HG02943 (cell line): ENCODE measurements around the gene GAREM2.
"Not testable (repeated sequence)": the region's sequence is repeated elsewhere in the genome, so short reads cannot be mapped to it uniquely, and the experiment has no call there.

ENCODE experiments used
- ATAC-seq: cut with Tn5 transposase; IDR thresholded peaks from one replicate; pipeline ENCODE4 v1.9.1; 2021; ENCODE audit warnings: mild to moderate bottlenecking, low read depth, moderate library complexity; ENCODE audit not compliant: unreplicated experiment

The GAREM2 gene

DNA sequence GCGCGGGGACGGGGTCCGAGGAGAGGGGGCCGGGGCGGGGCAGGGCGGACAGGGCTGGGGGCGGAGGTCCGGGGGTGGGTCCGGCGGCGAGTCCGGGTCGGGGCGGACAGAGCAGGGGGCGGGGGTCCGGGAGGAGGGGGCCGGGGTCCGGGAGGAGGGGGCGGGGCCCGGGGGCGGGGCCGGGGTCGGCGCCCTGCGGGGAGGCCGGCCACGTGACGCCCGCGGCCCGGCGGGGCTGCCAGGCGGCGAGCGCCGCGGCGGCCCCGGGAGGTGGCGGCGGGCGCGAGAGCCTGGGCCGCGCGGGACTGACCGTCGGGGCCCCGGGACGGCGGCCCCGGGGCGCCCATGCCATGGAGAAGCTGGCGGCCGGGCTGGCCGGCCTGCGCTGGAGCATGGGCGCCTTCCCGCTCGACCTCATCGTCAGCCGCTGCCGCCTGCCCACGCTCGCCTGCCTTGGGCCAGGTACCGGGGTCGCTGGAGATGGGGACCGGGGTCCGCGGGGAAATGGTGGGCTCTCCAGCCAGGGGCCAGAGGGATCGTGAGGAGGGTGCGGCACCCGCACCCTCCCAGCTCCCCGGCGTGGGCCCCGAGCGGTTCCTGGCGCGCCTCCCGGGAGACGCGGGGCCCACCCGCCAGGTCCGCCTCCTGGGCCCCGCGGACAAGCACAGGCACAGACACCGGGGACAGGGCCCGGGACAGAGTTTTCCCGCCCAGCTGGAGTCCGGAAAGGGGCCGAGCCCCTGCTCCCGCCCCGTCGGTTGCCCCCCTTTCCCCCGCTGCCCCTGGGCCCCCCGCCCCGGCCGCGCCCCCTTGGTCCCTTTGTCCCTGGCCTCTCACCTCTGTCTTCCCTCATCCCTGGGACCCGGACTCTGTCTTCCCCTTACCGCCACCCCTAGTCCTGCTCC, at the start of gene GAREM2:
Gene GAREM2 (plus strand): TSS at position 218 of the 905 bp plus-strand sequence. CDS start 133 bp downstream, at position 351.
- no peak for ATAC-seq

DNA sequence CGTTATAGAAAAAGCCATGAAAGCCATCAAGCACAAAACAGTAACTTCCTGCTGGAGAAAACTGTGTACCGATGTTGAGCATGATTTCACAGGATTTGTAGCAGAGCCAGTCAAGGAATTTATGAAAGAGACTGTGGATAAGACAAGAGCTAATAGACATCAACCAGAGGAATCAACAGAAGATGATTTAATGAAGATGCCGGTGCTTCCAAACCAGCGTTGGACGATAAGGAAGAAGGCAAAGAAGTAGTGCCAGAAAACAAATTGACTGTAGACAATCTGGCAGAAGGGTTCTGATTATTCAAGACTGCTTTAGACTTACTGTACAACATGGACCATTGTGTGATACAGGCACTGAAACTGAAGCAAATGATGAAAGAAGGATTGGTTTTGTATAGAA, 49.5 kb upstream of the GAREM2 start:
- ATAC-seq: no peak

DNA sequence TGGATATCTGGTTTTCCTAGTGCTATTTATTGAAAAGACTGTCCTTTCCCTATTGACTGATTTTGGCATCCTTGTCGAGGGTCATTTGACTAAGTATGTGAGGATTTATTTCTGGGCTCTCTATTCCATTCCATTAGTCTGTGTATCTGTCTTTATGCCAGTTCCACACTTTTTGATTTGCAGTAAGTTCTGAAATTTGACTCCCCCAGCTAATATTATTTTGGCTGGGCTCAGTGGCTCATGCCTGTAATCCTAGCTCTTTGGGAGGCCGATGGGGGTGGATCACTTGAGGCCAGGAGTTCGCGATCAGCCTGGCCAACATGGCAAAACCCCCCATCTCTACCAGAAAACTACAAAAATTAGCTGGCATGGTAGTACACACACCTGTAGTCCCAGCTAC, 46.8 kb upstream of the GAREM2 start:
- ATAC-seq: no peak

DNA sequence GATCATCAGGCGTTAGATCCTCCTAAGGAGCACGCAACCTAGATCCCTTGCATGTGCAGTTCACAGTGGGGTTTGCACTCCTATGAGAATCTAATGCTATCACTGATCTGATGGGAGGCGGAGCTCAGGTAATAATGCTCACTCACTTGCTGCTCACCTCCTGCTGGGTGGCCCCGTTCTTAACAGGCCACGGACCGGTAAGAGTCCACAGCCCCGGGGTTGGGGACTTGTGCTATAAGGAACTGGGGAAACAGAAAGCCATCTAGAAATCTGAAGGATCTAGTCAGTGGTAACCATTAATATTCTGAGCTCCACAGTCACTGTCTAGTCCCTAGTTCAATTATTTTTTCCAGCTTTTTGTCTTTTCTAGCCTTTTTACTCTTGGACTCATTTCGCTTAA, 44.7 kb upstream of the GAREM2 start:
- ATAC-seq: no peak

DNA sequence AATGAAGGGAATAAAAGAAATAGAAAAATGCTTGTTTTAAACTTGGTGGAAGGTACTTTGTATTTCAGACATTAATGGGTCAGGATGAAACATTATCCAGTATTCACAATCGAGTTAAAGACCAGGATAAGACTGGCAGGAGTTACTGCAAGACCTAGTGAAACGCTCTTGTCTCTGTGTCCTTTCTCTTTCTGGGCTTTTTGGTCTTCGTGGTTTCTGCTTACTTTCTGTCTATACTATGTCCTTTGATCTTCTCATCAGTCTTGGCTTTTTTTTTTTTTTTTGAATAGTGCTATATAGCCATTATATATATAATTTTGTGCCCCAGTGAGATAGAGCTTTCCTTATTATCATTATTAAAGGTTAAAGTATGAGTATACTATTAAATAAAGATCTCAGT, 42.1 kb upstream of the GAREM2 start:
- no peak for ATAC-seq

DNA sequence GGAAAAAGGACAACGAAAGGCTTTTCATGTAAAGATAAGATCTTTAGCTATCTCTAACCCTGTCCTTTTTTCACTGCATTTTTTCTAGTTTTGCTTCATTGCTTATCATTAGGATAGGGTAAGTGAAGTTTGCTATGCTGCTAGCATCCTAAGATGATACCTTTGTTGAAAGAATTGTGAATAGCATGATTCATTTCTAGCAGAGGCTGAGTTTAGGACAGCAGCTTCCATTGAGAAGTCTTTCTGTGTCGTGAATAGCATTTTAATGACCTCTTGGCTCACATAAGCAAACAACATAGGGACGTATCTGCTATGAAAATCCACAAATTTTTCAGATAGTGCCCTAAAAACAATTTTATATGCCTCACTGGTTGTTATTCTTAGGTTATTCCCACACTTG, 36.4 kb upstream of the GAREM2 start:
- no peak for ATAC-seq

DNA sequence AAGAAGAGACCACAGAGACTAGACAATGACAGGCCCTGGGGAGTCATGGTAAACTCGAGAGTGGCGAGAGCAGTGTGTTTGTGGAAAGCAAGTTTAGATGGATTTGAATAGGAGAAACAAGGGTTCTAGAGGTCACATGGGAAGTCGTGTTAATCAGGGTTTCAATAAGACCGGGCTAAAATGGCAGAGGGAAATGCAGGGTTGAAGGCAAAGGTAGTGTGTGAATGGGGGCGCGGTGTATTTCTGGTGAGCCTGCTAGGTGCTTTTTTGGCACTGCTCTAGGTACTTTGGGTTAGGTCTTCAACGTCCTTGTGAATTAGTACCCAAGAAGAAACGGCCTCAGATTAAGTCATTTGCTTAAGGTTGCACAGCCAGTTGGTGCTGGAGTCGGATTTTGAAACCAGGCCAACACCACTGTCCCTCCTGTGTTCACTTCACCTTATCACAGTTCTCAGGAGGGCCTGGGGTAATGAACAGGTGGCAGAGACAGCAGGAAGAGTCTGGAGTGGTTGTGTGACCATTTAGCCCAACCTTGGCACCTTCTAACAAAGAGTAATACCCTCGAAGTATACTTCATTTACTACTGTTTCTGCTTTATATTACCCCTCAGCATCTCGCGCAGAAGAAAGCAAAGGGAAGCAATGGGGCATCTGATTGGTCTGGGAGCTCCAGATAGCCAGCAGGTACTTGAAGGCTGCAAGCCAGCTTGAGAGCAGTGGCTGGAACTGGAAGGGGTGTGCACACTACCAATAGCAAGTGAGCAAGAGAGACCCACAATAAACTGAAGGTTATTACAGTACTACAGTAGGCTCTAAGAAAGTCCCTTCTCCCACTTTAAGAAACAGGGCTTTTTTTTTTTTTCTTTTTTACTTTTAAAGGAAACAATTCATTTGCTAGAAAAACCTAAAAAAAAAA, 33.4 kb upstream of the GAREM2 start:
- ATAC-seq: no peak

DNA sequence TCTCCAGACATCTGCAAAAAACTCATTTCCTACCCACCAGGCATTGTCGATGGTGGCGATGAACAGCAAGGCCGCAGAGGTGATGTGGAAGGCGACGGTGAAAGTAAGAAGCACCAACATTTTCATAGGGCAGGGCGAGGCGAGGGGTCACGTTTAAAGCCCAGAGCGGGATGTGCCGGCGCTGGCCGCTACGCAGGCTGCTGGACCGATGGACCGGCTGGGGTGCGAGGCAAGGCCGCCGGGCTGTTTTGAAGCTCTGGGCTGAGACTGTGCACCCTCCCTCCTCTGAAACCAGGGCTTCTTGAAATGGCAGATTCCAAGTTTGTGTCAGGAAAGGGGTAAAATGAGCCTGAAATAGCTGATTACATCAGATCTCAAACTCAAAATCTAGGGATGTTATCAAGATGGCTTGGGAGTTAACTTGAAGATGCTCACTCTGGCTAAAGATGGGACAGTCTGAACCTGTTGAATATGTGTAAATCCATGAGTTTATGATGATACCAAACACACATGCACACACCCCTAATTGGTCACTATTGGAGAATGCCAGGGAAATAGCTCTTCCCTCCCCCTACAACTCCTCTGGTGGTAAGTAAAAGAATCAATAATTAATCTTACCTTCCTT, 31.6 kb upstream of the GAREM2 start:
- no peak for ATAC-seq

DNA sequence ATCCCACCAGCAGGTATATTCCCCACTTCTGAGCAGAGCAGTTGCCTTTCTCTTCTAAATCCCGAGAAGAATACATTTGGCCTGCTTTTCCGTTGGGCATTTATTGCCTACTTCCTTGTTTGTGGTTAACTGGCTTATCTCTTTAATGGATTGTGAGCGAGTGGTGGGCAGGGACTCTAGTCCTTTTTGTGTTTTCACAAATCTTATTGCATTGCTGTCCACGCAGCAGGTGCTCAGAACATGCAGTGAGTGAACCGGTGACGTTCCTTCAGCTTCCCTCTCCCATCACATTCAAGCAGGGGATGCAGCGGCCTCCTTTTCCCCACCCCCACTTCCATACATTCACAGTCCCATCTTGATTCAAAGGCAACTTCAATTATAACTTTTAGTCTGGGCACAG, 28.9 kb upstream of the GAREM2 start:
- ATAC-seq: no peak

DNA sequence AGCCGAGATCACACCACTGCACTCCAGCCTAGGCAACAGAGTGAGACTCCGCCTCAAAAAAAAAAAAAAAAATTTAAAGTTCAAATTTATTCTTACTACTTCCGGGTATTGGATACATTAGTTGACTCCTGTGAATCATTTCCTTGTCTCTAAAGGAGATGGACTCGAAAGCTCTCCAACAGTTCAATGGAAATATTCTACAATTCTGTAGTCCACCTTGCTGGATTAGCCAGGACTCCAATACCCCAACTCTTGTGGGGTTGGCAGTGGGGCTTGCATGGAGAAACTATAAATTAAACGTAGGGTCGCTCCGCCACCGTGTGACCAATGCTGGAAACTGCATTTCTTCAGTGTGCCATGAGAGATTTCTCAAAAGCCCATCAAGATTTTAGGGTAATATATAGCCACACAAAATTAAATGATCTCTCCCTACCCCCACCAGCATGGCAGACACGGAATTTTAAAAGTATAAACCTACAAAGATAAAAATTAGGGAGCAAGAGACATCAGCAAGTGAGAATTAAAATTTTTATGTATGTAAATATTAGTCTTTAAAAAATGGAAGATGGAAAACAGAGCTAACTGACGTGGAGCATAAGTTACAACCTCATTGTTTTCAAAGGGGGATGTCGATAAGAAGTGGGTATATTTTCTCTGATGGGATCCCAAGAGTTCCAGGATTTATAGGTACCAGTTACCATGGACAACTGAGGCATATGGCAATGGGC, 27.8 kb upstream of the GAREM2 start:
- ATAC-seq: no peak

DNA sequence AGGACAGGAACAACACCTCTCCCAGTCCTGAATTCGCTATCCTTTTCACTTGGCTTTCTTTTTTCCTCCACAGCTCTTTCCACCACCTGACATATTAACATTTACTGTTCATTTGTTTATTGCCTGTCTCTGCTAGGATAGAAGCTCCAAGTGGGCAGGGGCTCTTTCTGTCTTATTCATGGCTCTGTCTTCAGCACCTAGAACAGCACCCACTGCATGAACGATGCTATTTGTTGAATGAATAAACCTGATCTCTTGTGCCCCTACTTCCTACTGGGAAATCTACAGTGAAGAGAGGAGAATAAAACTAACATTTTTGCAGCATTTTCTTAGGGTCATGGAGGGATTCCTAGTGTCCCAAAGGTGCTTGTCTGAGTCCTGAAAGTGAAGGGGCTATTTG, 24.4 kb upstream of the GAREM2 start:
- no peak for ATAC-seq

DNA sequence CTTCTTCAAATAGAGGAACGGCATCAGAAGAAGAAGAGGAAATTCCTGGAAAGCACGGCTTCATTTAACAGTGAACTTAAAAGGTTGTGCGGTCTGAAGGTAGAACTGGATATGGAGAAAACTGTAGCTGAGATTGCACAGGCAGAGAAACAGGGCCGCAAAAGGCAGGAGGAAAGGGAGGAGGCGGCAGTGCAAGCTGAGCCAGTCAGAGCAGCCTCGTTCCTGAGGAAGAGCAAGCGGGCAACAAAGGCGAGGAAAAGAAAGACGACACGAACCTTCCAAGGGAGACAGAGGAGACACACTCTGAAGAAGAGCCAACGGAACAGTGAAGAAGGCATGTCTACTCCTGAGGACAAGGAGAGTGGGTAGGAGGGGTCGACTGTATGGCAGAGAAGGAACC, 22.6 kb upstream of the GAREM2 start:
- ATAC-seq: no peak

DNA sequence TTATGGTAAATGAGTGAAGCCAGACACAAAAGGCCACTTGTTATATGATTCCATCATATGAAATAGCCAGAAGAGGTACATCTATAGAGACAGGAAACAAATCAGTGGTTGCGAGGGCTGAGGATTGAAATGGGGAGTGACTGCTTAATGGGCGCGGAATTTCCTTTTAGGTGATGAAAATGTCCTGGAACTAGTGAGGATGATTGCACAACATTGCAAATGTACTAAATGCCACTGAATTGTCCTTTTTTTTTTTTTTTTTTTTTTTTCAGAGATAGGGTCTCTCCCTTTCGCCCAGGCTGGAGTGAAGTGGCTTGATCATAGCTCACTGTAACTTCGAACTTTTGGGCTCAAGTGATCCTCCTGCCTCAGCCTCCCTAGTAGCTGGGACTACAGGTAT, 15.3 kb upstream of the GAREM2 start:
- ATAC-seq: no peak

DNA sequence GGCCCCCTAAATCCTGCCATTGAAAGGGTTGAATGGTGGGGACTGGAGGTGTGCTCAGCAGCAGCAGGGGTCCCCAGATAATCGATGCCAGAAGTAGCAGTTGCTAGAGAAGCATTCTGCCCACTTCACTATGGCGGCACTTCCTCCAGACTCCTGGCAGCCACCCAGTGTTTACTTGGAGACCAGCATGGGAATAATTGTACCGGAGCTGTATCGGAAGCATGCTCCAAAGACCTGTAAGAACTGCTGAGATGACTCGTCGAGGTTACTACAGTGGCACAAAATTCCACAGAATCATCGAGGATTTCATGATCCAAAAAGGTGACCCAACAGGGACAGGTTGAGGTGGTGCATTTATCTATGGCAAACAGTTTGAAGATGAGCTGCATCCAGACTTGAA, 11.0 kb upstream of the GAREM2 start:
- no peak for ATAC-seq

DNA sequence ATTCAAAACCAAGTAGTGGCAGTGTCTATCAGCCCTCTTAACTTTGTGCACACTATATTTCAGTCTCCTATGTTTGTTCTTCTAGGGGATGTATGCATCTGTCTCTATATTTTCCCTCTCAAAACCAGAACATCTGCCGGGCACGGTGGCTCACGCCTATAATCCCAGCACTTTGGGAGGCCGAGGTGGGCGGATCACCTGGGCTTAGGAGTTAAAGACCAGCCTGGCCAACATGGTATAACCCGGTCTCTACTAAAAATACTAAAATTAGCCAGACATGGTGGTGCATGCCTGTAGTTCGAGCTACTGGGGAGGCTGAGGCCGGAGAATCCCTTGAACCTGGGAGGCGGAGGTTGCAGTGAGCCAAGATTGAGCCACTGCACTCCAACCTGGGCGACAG, 9.9 kb upstream of the GAREM2 start:
- no peak for ATAC-seq

DNA sequence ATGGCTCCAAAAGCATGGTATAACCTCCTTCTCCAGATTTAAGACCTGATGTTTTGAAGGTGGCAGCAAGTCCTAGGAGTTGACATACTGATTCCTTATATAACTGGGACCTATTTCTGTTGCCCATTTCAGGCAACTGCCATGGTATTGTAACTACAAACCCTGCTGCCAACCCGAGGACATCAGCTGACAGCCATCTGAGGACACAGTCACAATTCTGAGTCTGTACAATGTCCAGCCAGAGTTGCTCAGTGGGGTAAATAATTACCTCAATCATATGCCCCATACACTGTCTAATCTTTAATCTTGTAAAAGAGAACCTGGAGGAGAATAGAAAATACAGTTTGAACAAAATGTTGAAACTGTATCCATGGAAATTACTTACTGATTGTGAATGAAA, 8.7 kb upstream of the GAREM2 start:
- no peak for ATAC-seq

DNA sequence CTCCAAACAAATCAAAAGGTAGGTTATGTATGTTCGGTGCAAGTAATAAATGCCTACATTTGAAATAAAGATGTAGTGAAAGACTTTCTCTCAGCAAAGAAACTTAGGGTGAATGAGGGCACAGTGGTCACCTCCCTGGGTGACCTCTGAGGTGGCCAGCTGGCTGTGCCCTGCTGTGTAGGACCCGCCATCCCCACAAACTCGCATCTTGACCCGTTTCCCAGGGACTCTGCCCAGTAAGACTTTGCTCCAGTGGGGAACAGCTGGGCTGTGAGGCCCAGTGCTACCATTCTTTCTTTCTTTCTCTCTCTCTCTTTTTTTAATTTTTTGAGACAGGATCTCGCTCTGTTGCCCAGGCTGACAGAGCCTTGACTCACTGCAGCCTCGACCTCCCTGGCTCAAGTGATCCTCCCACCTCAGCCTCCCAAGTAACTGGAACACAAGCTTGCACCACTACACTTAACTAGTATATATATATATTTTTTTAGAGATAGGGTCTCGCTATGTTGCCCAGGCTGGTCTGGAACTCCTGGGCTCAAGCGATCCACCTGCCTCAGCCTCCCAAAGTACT, 8.2 kb upstream of the GAREM2 start:
- no peak for ATAC-seq

DNA sequence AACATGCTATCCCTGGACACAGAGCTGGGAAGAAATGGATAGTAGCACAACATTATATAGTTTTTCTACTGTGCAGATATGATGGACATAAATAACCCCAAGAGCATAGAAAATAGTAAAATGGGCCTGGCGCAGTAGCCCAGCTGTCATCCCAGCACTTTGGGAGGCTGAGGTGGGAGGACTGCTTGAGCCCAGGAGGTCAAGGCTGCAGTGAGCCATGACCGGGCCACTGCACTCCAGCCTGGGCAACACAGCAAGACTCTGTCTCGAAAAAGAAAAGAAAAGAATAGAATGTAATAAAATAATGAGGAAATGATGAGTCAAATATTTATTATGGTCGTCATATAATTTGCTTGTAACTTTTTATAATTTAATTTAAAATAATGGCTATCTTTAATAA, 7.5 kb upstream of the GAREM2 start:
- ATAC-seq: no peak

DNA sequence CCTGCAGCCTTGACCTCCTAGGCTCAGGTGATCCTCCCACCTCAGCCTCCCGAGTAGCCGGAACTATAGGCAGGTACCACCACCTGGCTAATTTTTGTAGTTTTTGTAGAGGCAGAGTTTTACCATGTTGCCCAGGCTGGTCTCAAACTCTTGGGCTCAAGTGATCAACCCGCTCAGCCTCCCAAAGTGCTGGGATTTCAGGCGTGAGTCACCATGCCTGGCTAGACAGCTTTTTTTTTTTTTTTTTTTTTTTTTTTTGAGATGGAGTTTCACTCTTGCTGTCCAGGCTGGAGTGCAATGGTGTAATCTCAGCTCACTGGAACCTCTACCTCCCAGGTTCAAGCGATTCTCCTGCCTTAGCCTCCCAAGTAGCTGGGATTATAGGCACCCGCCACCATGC, 6.3 kb upstream of the GAREM2 start:
- ATAC-seq: not testable (repeated sequence)

DNA sequence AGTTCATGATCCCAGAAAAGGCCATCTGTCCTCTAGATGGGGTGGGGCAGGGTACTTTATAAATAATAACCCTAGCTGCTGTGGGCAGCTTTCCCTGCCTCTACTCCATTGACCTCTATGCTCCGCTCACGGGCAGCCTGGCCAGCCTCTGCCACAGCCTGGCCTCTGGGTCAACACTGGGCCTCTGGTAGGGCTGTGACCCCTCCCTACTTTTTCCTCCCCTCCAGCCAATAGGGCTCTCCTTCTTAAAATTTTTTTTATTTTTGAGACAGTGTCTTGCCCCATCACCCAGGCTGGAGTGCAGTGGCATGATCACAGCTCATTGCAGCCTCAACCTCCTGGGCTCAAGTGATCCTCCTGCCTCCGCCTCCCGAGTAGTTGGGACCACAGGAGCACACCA, 4.1 kb upstream of the GAREM2 start:
- ATAC-seq: no peak
